Gastroesophageal sphincter (tissue), 3 donors: Measurements from ENCODE around the gene JUN.

Source experiments
- EP300 ChIP-seq: sonication (generic); formaldehyde crosslinking; IDR thresholded peaks from one replicate; pipeline ENCODE4 v1.6.1; 2017; ENCODE audit warnings: antibody characterized with exemption, mild to moderate bottlenecking
- POLR2A ChIP-seq, 2 donors: fragments of 450-650 bp; IDR thresholded peaks; one replicate each; pipeline ENCODE4 v1.6.1; 2017; ENCODE audit warnings: antibody characterized with exemption in 2 of 2, mild to moderate bottlenecking in 2 of 2, moderate library complexity in 1 of 2
- POLR2AphosphoS5 ChIP-seq: sonication (generic); formaldehyde crosslinking; IDR thresholded peaks from one replicate; pipeline ENCODE4 v1.6.1; 2017; ENCODE audit warnings: antibody characterized with exemption
- TF ChIP-seq, protein P1 (sequence below), 4 experiments: fragments of 200-600 bp in 2 of 4; fragments of 450-650 bp in 2 of 4; sonication (generic) in 1 of 4; IDR thresholded peaks; one replicate each; pipeline ENCODE4 v1.5.1; 2017 to 2019; ENCODE audit warnings: antibody characterized with exemption in 4 of 4, mild to moderate bottlenecking in 2 of 4, moderate library complexity in 2 of 4

GRCh38 chr1:58791106-58791505 lies 7.3 kb upstream of the JUN start:
- no peak for TF ChIP-seq EP300
- no peak for TF ChIP-seq POLR2A (IDR thresholded peaks at IDR 0.05)
- TF ChIP-seq, protein P1, sequence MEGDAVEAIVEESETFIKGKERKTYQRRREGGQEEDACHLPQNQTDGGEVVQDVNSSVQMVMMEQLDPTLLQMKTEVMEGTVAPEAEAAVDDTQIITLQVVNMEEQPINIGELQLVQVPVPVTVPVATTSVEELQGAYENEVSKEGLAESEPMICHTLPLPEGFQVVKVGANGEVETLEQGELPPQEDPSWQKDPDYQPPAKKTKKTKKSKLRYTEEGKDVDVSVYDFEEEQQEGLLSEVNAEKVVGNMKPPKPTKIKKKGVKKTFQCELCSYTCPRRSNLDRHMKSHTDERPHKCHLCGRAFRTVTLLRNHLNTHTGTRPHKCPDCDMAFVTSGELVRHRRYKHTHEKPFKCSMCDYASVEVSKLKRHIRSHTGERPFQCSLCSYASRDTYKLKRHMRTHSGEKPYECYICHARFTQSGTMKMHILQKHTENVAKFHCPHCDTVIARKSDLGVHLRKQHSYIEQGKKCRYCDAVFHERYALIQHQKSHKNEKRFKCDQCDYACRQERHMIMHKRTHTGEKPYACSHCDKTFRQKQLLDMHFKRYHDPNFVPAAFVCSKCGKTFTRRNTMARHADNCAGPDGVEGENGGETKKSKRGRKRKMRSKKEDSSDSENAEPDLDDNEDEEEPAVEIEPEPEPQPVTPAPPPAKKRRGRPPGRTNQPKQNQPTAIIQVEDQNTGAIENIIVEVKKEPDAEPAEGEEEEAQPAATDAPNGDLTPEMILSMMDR (IDR thresholded peaks at IDR 0.05) = no peak
- TF ChIP-seq POLR2AphosphoS5 = no peak
